ENCODE data around the gene ZSCAN23.

The ZSCAN23 gene

GRCh38 chr6:28468056-28468455 is 24.8 kb upstream of the ZSCAN23 start (continued):
- TF ChIP-seq ZNF518A (tag by site-specific recombination; conservative IDR thresholded peaks at IDR 0.05; ENCODE audit: low read depth), result no peak
- no peak for TF ChIP-seq ZNF670 (tag by site-specific recombination; IDR thresholded peaks at IDR 0.05; ENCODE audit: low read depth)

- Histone ChIP-seq H3K27ac (ENCODE audit: extremely low read depth, low read depth, low read length) (no peak overlapping the region), H3K9me3 (ENCODE audit: control insufficient read depth, insufficient read depth, low read depth, low read length) (no peaks in the 10 kb centered on the region), H3K36me3 (ENCODE audit: control insufficient read depth in 2 of 2, insufficient read depth in 1 of 2, low read length in 2 of 2) (no peaks in the 10 kb centered on the region), H3K4me3 (ENCODE audit: low read depth, low read length) (no peak overlapping the region), H3K4me1 (ENCODE audit: control insufficient read depth, insufficient read depth, low read length) (no peaks in the 10 kb centered on the region)
- ChIA-PET CTCF (no interaction called here), POLR2A (no interaction called here)
- peak; percentile 95 for TF ChIP-seq ZFHX2 (tag by site-specific recombination; conservative IDR thresholded peaks at IDR 0.05)
- peak; percentile 19; the same call in 1 of the 2 replicates for TF ChIP-seq ZSCAN4 (tag by site-specific recombination; IDR thresholded peaks at IDR 0.05)
- TF ChIP-seq ZNF148 (tag by site-specific recombination; IDR thresholded peaks at IDR 0.05; ENCODE audit: borderline replicate concordance), result no peak
- TF ChIP-seq ZSCAN16 (tag by site-specific recombination; IDR thresholded peaks at IDR 0.05), result no peak
- peak; percentile 96 for TF ChIP-seq EGR2 (tag by site-specific recombination; IDR thresholded peaks at IDR 0.05; ENCODE audit: low read depth)
Observed at GRCh38 chr6:28462401-28462800, 19.1 kb upstream of the ZSCAN23 start.

GRCh38 chr6:28458568-28458967 is 15.3 kb upstream of the ZSCAN23 start:
- CTCF ChIA-PET, result no interaction called here
- Histone ChIP-seq H3K36me3 (ENCODE audit: control insufficient read depth in 2 of 2, insufficient read depth in 1 of 2, low read length in 2 of 2) (no peaks in the 10 kb centered on the region), H3K27ac (ENCODE audit: extremely low read depth, low read depth, low read length) (no peak overlapping the region), H3K4me3 (ENCODE audit: low read depth, low read length) (no peak overlapping the region), H3K4me1 (ENCODE audit: control insufficient read depth, insufficient read depth, low read length) (no peaks in the 10 kb centered on the region), H3K9me3 (ENCODE audit: control insufficient read depth, insufficient read depth, low read depth, low read length) (no peaks in the 10 kb centered on the region)
- TF ChIP-seq, protein P1, sequence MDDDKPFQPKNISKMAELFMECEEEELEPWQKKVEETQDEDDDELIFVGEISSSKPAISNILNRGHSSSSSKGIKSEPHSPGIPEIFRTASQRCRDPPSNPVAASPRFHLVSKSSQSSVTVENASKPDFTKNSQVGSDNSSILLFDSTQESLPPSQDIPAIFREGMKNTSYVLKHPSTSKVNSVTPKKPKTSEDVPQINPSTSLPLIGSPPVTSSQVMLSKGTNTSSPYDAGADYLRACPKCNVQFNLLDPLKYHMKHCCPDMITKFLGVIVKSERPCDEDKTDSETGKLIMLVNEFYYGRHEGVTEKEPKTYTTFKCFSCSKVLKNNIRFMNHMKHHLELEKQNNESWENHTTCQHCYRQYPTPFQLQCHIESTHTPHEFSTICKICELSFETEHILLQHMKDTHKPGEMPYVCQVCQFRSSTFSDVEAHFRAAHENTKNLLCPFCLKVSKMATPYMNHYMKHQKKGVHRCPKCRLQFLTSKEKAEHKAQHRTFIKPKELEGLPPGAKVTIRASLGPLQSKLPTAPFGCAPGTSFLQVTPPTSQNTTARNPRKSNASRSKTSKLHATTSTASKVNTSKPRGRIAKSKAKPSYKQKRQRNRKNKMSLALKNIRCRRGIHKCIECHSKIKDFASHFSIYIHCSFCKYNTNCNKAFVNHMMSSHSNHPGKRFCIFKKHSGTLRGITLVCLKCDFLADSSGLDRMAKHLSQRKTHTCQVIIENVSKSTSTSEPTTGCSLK (tag by site-specific recombination; IDR thresholded peaks at IDR 0.05), result no peak
- TF ChIP-seq GLI2 (tag by site-specific recombination; IDR thresholded peaks at IDR 0.05; ENCODE audit: borderline replicate concordance, low read depth), result no peak
- TF ChIP-seq EGR2 (tag by site-specific recombination; IDR thresholded peaks at IDR 0.05; ENCODE audit: low read depth), result no peak
- no peak for TF ChIP-seq ZNF175 (tag by site-specific recombination; IDR thresholded peaks at IDR 0.05)
- no peak for TF ChIP-seq PATZ1 (tag by site-specific recombination; IDR thresholded peaks at IDR 0.05)
- no peak for TF ChIP-seq ZNF184 (tag by site-specific recombination; IDR thresholded peaks at IDR 0.05)
- POLR2A ChIA-PET, result no interaction called here
